NCI-H82 (cell line): ENCODE measurements around the gene GSTM5.
"Not testable (repeated sequence)": the region's sequence is repeated elsewhere in the genome, so short reads cannot be mapped to it uniquely, and the experiment has no call there.

Experiments used
- DNase-seq: peaks from one replicate; lab custom pipeline; 2025; lab: John Stamatoyannopoulos, UW

Gene GSTM5

GRCh38 chr1:109761227-109762038, 49.4 kb downstream of the GSTM5 start:
- peak; percentile 53 for DNase-seq

GRCh38 chr1:109762039-109762585, 50.1 kb downstream of the GSTM5 start:
- no peak for DNase-seq

GRCh38 chr1:109762821-109763645, 51.0 kb downstream of the GSTM5 start:
- DNase-seq, result no peak

DNA sequence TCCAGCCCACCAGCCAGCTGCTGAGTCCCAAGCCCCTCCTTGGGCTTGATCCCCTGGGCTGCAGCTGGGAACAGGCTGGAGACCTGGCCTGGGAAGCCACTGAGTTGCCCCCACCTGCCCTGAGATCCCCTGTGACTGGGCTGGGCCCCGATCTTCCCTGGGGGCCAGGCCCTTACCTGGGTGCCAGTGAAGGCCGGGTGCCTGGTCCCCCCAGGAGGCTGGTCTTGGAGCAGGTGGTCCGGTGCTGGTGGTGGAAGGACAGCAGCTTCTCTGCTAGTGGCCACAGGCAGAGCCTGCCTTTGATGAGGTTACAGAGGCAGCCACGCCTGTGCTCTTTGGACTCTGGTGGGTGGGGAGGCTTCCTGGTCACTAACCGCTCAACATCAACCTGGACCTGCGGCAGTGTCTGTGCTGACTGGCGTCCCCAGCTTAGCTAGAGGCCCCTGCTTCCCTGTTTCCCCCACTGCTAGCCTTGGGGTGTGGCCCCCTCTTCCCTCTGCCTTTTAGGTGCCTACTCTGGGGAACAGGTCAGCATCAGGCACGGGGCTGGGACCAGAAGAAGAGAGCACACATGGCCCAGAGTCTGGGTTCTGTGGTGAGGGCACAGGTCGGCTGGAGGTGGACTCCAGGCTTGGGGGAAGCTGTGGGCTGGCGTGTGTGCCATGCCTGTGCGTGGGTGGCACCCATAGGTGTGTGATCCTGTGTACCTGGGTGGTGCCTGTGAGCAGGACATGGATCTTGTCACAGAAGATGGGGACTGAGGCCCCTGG, 51.8 kb downstream of the GSTM5 start, which contains the start of gene EPS8L3:
Gene EPS8L3 (minus strand): TSS at position 278 of the 770 bp plus-strand sequence. CDS start 2,174 bp downstream, outside the sequence.
- no peak for DNase-seq

GRCh38 chr1:109764561-109765482, 52.8 kb downstream of the GSTM5 start:
- no peak for DNase-seq

- no peak for DNase-seq
Measured at GRCh38 chr1:109765483-109765815, 53.4 kb downstream of the GSTM5 start.

GRCh38 chr1:109765896-109766615, 54.0 kb downstream of the GSTM5 start:
- no peak for DNase-seq

GRCh38 chr1:109766991-109767636, 55.1 kb downstream of the GSTM5 start:
- not testable (repeated sequence) for DNase-seq
